GM23248 (cell line): ENCODE data around the gene TIMM21. TPM values are rescaled to one million over a fixed set of nuclear protein-coding genes. Genes with fewer than 3 reads are reported as not detected.

Experiments used
- DNase-seq: peaks from one replicate; pipeline ENCODE4 v3.0.0-alpha.2; 2015
- H2AFZ ChIP-seq: fragments of 200-600 bp; sonication (generic); 2 replicates; pipeline ENCODE4 v1.6.1; 2016; ENCODE audit warnings: antibody characterized with exemption
- H3F3A ChIP-seq: fragments of 200-600 bp; sonication (generic); 2 replicates; pipeline ENCODE4 v1.6.1; 2016; ENCODE audit warnings: mild to moderate bottlenecking, antibody characterized with exemption, mixed run types; ENCODE audit not compliant: insufficient read depth
- H3K27ac ChIP-seq: fragments of 200-600 bp; sonication (generic); 2 replicates; pipeline ENCODE4 v1.5.1; 2016; ENCODE audit warnings: mild to moderate bottlenecking
- H3K27me3 ChIP-seq: fragments of 200-600 bp; sonication (generic); replicated peaks from 2 replicates; pipeline ENCODE4 v1.6.1; 2016; ENCODE audit warnings: mild to moderate bottlenecking; ENCODE audit not compliant: insufficient read depth
- H3K36me3 ChIP-seq: fragments of 200-600 bp; sonication (generic); 2 replicates; pipeline ENCODE4 v1.6.1; 2016; ENCODE audit warnings: low read depth, mild to moderate bottlenecking
- H3K4me1 ChIP-seq: fragments of 200-600 bp; sonication (generic); 2 replicates; pipeline ENCODE4 v1.6.1; 2016; ENCODE audit warnings: mild to moderate bottlenecking; ENCODE audit not compliant: insufficient read depth
- H3K4me2 ChIP-seq: fragments of 200-600 bp; sonication (generic); one replicate; pipeline ENCODE4 v1.6.1; 2016; ENCODE audit warnings: mild to moderate bottlenecking; ENCODE audit not compliant: unreplicated experiment
- H3K4me3 ChIP-seq: fragments of 200-600 bp; sonication (generic); 2 replicates; pipeline ENCODE4 v1.5.1; 2016; ENCODE audit warnings: mild to moderate bottlenecking
- H3K79me2 ChIP-seq: fragments of 200-600 bp; sonication (generic); 2 replicates; pipeline ENCODE4 v1.6.1; 2016; ENCODE audit warnings: mild to moderate bottlenecking; ENCODE audit not compliant: insufficient read depth
- H3K9ac ChIP-seq: fragments of 200-600 bp; sonication (generic); 2 replicates; pipeline ENCODE4 v1.6.1; 2016; ENCODE audit warnings: mild to moderate bottlenecking
- H3K9me2 ChIP-seq: fragments of 200-600 bp; sonication (generic); 2 replicates; pipeline ENCODE4 v1.6.1; 2016; ENCODE audit warnings: mixed run types, mild to moderate bottlenecking, moderate library complexity; ENCODE audit not compliant: insufficient read depth
- H3K9me3 ChIP-seq: fragments of 200-600 bp; sonication (generic); one replicate; pipeline ENCODE4 v1.6.1; 2017; ENCODE audit warnings: low read depth
- H4K20me1 ChIP-seq: fragments of 200-600 bp; sonication (generic); 2 replicates; pipeline ENCODE4 v1.6.0; 2016; ENCODE audit not compliant: insufficient read depth
- EZH2 ChIP-seq: fragments of 200-600 bp; sonication (generic); IDR thresholded peaks from 2 replicates; pipeline ENCODE4 v1.6.1; 2018; ENCODE audit warnings: antibody characterized with exemption, mild to moderate bottlenecking; ENCODE audit not compliant: insufficient read depth, poor library complexity, severe bottlenecking
- EZH2phosphoT487 ChIP-seq: fragments of 200-600 bp; sonication (generic); IDR thresholded peaks from 2 replicates; pipeline ENCODE4 v1.6.1; 2018; ENCODE audit warnings: antibody characterized with exemption, moderate library complexity, mild to moderate bottlenecking, low read depth; ENCODE audit not compliant: insufficient read depth
- WGBS, 2 experiments: methylation state at CpG; one replicate each; pipeline ENCODE4 v1.1.6; 2015 to 2017; ENCODE audit warnings: low lambda C conversion rate in 2 of 2, low coverage in 1 of 2; ENCODE audit errors: missing lambda C conversion rate in 2 of 2; 5-methylcytosine and 5-hydroxymethylcytosine counted together
- in situ Hi-C: fragments of 300-500 bp; cut with MboI; formaldehyde crosslinking; loops from 2 replicates; pipeline ENCODE4 v1.15.0; 2020
- polyA plus RNA-seq: library from polyadenylated mRNA; unstranded; fragments of >200 nt; fragmentation: Nextera tagmentation; extraction: Ambion mirVana; gene quantifications from 2 replicates; pipeline ENCODE4 v1.2.1, GENCODE V29; 2016
- total RNA-seq: library from RNA; depleted of rRNA; stranded (reverse); fragments of >200 nt; shearing (Covaris generic); gene quantifications from 2 replicates; pipeline ENCODE4 v1.2.3, GENCODE V29; 2014

Gene TIMM21
- total and polyA plus RNA-seq, 2 experiments from 2014 or later: 32.1 to 88.0 TPM

DNA sequence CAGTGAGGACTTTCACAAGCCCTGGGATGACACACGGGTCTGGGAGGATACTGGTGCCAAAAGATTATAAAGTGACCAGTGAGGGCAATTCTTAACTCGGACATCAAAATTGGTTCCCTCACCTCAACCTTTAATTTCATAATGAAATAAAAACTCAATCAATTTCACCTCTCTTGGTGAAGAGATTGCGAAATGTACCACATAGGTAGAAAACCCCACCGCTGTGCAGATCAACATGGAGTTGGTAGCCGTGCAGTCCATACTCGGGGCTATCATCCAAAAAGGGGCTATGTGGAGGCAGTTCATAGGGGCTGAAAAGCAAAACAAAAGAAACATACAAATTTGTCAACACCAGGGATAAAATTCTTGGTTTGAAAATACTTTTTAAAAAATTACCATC, 25.1 kb upstream of the TIMM21 start:
- in situ Hi-C loops: no loop called here
- no peaks in the 10 kb centered on the region for H4K20me1 ChIP-seq
- no peak overlapping the region for H3K27ac ChIP-seq
- WGBS, 2 experiments: 74 to 78% methylated on average over 6 of the region's 6 CpGs
- no peaks in the 10 kb centered on the region for H3K9me2 ChIP-seq
- DNase-seq: no peak
- H3K4me3 ChIP-seq: no peak overlapping the region
- H3F3A ChIP-seq: no peaks in the 10 kb centered on the region
- H3K36me3 ChIP-seq: no peaks in the 10 kb centered on the region
- H3K27me3 ChIP-seq: peaks cover 18% of the 10 kb centered on the region; the same call in 1 of the 2 replicates
- H3K9me3 ChIP-seq: no peaks in the 10 kb centered on the region
- no peaks in the 10 kb centered on the region for H3K79me2 ChIP-seq
- H3K9ac ChIP-seq: no peak overlapping the region
- H3K4me1 ChIP-seq: no peaks in the 10 kb centered on the region
- no peak overlapping the region for H3K4me2 ChIP-seq
- TF ChIP-seq EZH2 (no peak), EZH2phosphoT487 (no peak)
- no peak overlapping the region for H2AFZ ChIP-seq

DNA sequence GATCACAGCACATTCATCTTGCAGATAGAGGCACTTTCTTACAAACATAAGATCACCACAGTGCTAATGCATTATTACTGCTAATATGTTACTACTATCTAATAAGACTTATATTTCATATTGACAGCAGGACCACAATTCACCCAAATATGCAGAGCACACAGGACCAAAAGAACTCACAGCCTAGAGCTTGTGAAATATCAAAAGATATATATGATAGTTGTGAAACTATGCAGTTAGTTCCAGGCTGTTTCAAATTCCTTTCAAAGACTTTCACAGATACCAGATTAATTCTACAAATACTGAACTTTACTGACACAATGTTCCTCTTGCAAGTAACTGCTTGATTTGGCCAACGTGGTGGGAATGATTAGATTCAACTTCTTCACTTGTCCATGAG, 23.7 kb upstream of the TIMM21 start:
- WGBS, 2 experiments: 24 to 44% methylated on average over 1 of the region's 1 CpG

DNA sequence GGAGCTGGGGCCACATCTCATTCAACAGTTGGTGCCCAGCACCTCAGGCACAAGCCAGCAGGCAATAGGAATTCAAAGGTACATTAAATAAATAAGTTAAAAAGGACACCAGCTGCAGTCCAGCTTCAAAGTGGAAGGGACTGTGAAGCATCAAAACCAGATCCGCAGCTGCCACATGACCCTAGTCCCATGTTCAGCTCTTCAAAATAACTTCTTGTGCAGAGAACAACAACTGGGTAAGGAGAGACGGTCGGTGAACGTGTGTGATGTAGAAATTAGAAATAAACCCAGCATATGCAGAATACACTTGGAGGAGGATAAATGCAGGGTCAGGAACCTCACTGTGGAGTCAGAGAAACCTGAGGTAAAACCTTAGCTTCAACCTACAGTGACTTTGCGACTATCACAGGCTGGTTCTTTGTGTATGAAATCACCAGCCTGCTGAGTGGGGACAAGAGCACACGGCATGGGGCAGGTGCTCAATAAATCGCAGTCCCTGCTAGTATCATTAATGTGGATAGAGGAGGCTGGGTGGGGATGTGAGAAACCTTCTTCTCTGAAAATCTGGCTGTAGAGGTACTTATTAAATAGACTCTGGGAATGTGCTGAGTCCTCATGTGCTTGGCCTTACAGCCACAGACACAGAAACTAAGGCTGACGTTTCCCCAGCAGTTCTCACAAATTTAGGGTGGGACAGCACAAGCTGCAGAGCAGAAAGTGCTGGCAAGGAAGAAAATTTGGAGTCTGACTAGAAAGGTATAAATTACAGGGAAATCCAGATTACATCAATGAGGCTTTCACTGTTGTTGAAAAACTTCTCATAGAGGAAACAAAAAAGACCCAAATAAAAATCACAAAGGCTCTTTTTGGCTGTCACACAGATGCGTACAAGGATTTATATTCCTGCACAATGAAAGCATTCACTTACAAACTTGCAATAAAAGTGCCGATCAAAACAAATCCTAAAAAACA, 21.4 kb upstream of the TIMM21 start:
- WGBS, 2 experiments: 38 to 42% methylated on average over 10 of the region's 10 CpGs
- Histone ChIP-seq H3K27me3 (peaks cover 19% of the 10 kb centered on the region), H3K4me3 (no peak overlapping the region), H3K27ac (no peak overlapping the region), H3K36me3 (no peaks in the 10 kb centered on the region), H3K79me2 (no peaks in the 10 kb centered on the region), H3K9ac (no peak overlapping the region), H2AFZ (no peak overlapping the region), H3K9me2 (no peaks in the 10 kb centered on the region), H3K9me3 (no peaks in the 10 kb centered on the region), H3K4me2 (no peak overlapping the region), H4K20me1 (no peaks in the 10 kb centered on the region), H3F3A (no peaks in the 10 kb centered on the region), H3K4me1 (no peaks in the 10 kb centered on the region)
- in situ Hi-C loops: no loop called here
- DNase-seq: no peak
- TF ChIP-seq EZH2 (no peak), EZH2phosphoT487 (no peak)

More for the DNA sequence above, 23.7 kb upstream of the TIMM21 start:
- no peak for DNase-seq
- in situ Hi-C loops: no loop called here
- Histone ChIP-seq H3K4me2 (no peak overlapping the region), H2AFZ (no peak overlapping the region), H3K9me2 (no peaks in the 10 kb centered on the region), H3K4me3 (no peak overlapping the region), H3K79me2 (no peaks in the 10 kb centered on the region), H3K9me3 (no peaks in the 10 kb centered on the region), H3F3A (no peaks in the 10 kb centered on the region), H3K9ac (no peak overlapping the region), H3K36me3 (no peaks in the 10 kb centered on the region), H3K27ac (no peak overlapping the region), H4K20me1 (no peaks in the 10 kb centered on the region), H3K4me1 (no peaks in the 10 kb centered on the region), H3K27me3 (peaks cover 26% of the 10 kb centered on the region)
- TF ChIP-seq EZH2: no peak
- no peak for TF ChIP-seq EZH2phosphoT487

GRCh38 chr18:74128159-74128558, 20.2 kb upstream of the TIMM21 start:
- H3K4me2 ChIP-seq: no peak overlapping the region
- in situ Hi-C loops: no loop called here
- no peaks in the 10 kb centered on the region for H3K9me2 ChIP-seq
- peaks cover 19% of the 10 kb centered on the region for H3K27me3 ChIP-seq
- no peak overlapping the region for H3K9ac ChIP-seq
- no peak for DNase-seq
- no peaks in the 10 kb centered on the region for H3K9me3 ChIP-seq
- WGBS, 2 experiments: 62 to 65% methylated on average over 3 of the region's 3 CpGs
- H3K79me2 ChIP-seq: no peaks in the 10 kb centered on the region
- no peaks in the 10 kb centered on the region for H3K4me1 ChIP-seq
- no peaks in the 10 kb centered on the region for H3K36me3 ChIP-seq
- no peak overlapping the region for H2AFZ ChIP-seq
- no peak overlapping the region for H3K27ac ChIP-seq
- H3F3A ChIP-seq: no peaks in the 10 kb centered on the region
- no peak overlapping the region for H3K4me3 ChIP-seq
- no peaks in the 10 kb centered on the region for H4K20me1 ChIP-seq
- TF ChIP-seq EZH2phosphoT487: no peak
- no peak for TF ChIP-seq EZH2
